ENCODE results near the gene DOC2A.

Gene DOC2A

GRCh38 chr16:29987371-29988085 lies 23.3 kb downstream of the DOC2A start:
- DNase-seq = no peak

GRCh38 chr16:29986931-29987330 lies 23.9 kb downstream of the DOC2A start:
- DNase-seq = no peak

GRCh38 chr16:29986231-29986630 lies 24.6 kb downstream of the DOC2A start:
- no peak for DNase-seq

- DNase-seq = no peak
Observed at GRCh38 chr16:29985271-29985811, 25.5 kb downstream of the DOC2A start.

- no peak for DNase-seq
Observed at GRCh38 chr16:29984764-29985147, 26.1 kb downstream of the DOC2A start.

- DNase-seq = no peak
Observed at GRCh38 chr16:29984137-29984763, 26.6 kb downstream of the DOC2A start.

- no peak for DNase-seq
Observed at GRCh38 chr16:29983420-29984136, 27.2 kb downstream of the DOC2A start.

GRCh38 chr16:29982560-29983419 lies 28.0 kb downstream of the DOC2A start:
- DNase-seq = no peak

GRCh38 chr16:29978564-29979270 lies 32.1 kb downstream of the DOC2A start:
- DNase-seq = no peak

- DNase-seq = no peak
Observed at GRCh38 chr16:29978081-29978480, 32.7 kb downstream of the DOC2A start.

GRCh38 chr16:29977063-29977825 lies 33.6 kb downstream of the DOC2A start:
- DNase-seq = no peak

GRCh38 chr16:29975811-29976511 lies 34.9 kb downstream of the DOC2A start:
- no peak for DNase-seq

- DNase-seq = no peak
Observed at GRCh38 chr16:29975134-29975538, 35.7 kb downstream of the DOC2A start.

- no peak for DNase-seq
Observed at GRCh38 chr16:29974291-29975133, 36.3 kb downstream of the DOC2A start.

GRCh38 chr16:29973384-29974246 lies 37.2 kb downstream of the DOC2A start, which contains the start of gene TAOK2:
TAOK2 (plus strand) TSS chr16:29973868; CDS start chr16:29977773, 3,905 bp downstream.
- peak; percentile 98 for DNase-seq

- DNase-seq = no peak
Observed at GRCh38 chr16:29972992-29973383, 37.8 kb downstream of the DOC2A start.

- DNase-seq = no peak
Observed at GRCh38 chr16:29972500-29972899, 38.3 kb downstream of the DOC2A start.

GRCh38 chr16:29971304-29971703 lies 39.5 kb downstream of the DOC2A start:
- DNase-seq = no peak

- no peak for DNase-seq
Observed at GRCh38 chr16:29968205-29968604, 42.6 kb downstream of the DOC2A start.

Data from NCI-H524 treated with DMSO at 0.1 percent for 48 hours (cell line).